Astrocyte (in vitro differentiated cells and primary cell): ENCODE measurements around the gene CHST3.

Experiments used
- CTCF ChIP-seq: IDR thresholded peaks from 2 replicates; pipeline ENCODE4 v1.5.1; 2011; ENCODE audit warnings: low read depth, mild to moderate bottlenecking, inconsistent platforms, low read length, moderate library complexity; ENCODE audit not compliant: insufficient read depth
- EZH2 ChIP-seq: IDR thresholded peaks from 2 replicates; pipeline ENCODE4 v1.6.1; 2012; ENCODE audit warnings: mild to moderate bottlenecking, low read length, inconsistent platforms; ENCODE audit not compliant: insufficient read depth

- TF ChIP-seq CTCF (no peak), EZH2 (no peak)
These were observed 74.3 kb downstream of the CHST3 start for GRCh38 chr10:72038458-72039001.
